SK-N-SH (cell line): ENCODE data around the gene PLCB1.

Experiments
- EP300 ChIP-seq, 2 experiments: IDR thresholded peaks; 2 replicates each; pipeline versions ENCODE4 v1.4.0 to v1.6.1; 2012; ENCODE audit warnings: borderline replicate concordance in 1 of 2, low read depth in 1 of 2, low read length in 1 of 2
- FOSL2 ChIP-seq: IDR thresholded peaks from 2 replicates; pipeline ENCODE4 v1.4.0; 2012; ENCODE audit warnings: low read depth, mild to moderate bottlenecking, moderate library complexity, borderline replicate concordance
- MXI1 ChIP-seq: IDR thresholded peaks from 2 replicates; pipeline ENCODE4 v1.6.1; 2012; ENCODE audit warnings: mild to moderate bottlenecking, low read depth, low read length, improper control_type of control experiment
- SMC3 ChIP-seq: IDR thresholded peaks from 2 replicates; pipeline ENCODE4 v1.6.1; 2012; ENCODE audit warnings: low read depth, low read length, improper control_type of control experiment

GRCh38 chr20:8658103-8658502 is 526.0 kb downstream of the PLCB1 start:
- no peak for TF ChIP-seq SMC3
- TF ChIP-seq MXI1, result no peak
- TF ChIP-seq EP300 (IDR thresholded peaks at IDR 0.05; ENCODE audit: borderline replicate concordance in 1 of 2, low read depth in 1 of 2, low read length in 1 of 2), result no peak
- no peak for TF ChIP-seq FOSL2
